Upper lobe of left lung (tissue), 4 donors: Measurements from ENCODE around the gene NAA16.

Experiments
- CTCF ChIP-seq, 6 experiments: fragments of 450-650 bp in 4 of 6; fragments of 200-600 bp in 2 of 6; sonication (generic) in 2 of 6; IDR thresholded peaks; one replicate each; pipeline ENCODE4 v1.5.1; 2016 to 2019; ENCODE audit warnings: antibody characterized with exemption in 6 of 6
- POLR2A ChIP-seq, 4 donors: fragments of 450-650 bp; IDR thresholded peaks; one replicate each; pipeline ENCODE4 v1.5.1; 2016 to 2017; ENCODE audit warnings: antibody characterized with exemption in 4 of 4, mild to moderate bottlenecking in 2 of 4

- TF ChIP-seq POLR2A (IDR thresholded peaks at IDR 0.05) (no peak), CTCF (IDR thresholded peaks at IDR 0.05) (no peak)
These were observed 8.3 kb upstream of the NAA16 start for GRCh38 chr13:41302743-41303142.
